Common myeloid progenitor, CD34-positive (primary cell): ENCODE measurements around the gene MYOG.

Experiments
- CTCF ChIA-PET: fragments of 350-600 bp; sonication (Branson Sonifier 250); formaldehyde crosslinking; loops from one replicate; lab custom pipeline; 2021; ENCODE audit warnings: antibody characterized with exemption; lab: Charles Lee
- POLR2A ChIA-PET: fragments of 350-600 bp; sonication (Branson Sonifier 250); formaldehyde crosslinking; loops from one replicate; lab custom pipeline; 2021; ENCODE audit warnings: antibody characterized with exemption; lab: Charles Lee
- DNase-seq, 3 donors: peaks; one replicate each; pipeline versions ENCODE4 v3.0.0 to v3.0.0-alpha.2; 2013
- H3K27ac ChIP-seq, 2 experiments: 1 replicate in 1 of 2; 2 replicates in 1 of 2; pipeline ENCODE4 v1.7.0; 2013; ENCODE audit warnings: inconsistent platforms in 2 of 2, low read length in 2 of 2, mild to moderate bottlenecking in 2 of 2, low read depth in 1 of 2, moderate library complexity in 1 of 2; ENCODE audit not compliant: severe bottlenecking in 2 of 2, insufficient read depth in 1 of 2, poor library complexity in 1 of 2
- H3K27me3 ChIP-seq, 5 experiments: replicated peaks in 2 of 5; 1 replicate in 3 of 5; 2 replicates in 2 of 5; pipeline versions ENCODE4 v1.6.1 to v1.7.0; 2013; ENCODE audit warnings: low read length in 4 of 5, mild to moderate bottlenecking in 2 of 5, moderate library complexity in 2 of 5, inconsistent platforms in 1 of 5; ENCODE audit not compliant: insufficient read depth in 5 of 5, control insufficient read depth in 4 of 5
- H3K36me3 ChIP-seq, 4 experiments: 1 replicate in 2 of 4; 2 replicates in 2 of 4; pipeline versions ENCODE4 v1.6.1 to v1.7.0; 2013; ENCODE audit warnings: low read length in 3 of 4, control low read depth in 1 of 4, mild to moderate bottlenecking in 1 of 4; ENCODE audit not compliant: control insufficient read depth in 4 of 4, insufficient read depth in 4 of 4
- H3K4me1 ChIP-seq, 4 experiments: 1 replicate in 3 of 4; 2 replicates in 1 of 4; pipeline versions ENCODE4 v1.6.1 to v1.7.1; 2013; ENCODE audit warnings: low read length in 3 of 4, mild to moderate bottlenecking in 3 of 4, control low read depth in 1 of 4, inconsistent platforms in 1 of 4, moderate library complexity in 1 of 4; ENCODE audit not compliant: control insufficient read depth in 4 of 4, insufficient read depth in 4 of 4; ENCODE audit errors: control extremely low read depth in 1 of 4
- H3K4me3 ChIP-seq, 7 experiments: 1 replicate in 4 of 7; 2 replicates in 3 of 7; pipeline versions ENCODE4 v1.5.1 to v1.7.0; 2013; ENCODE audit warnings: mild to moderate bottlenecking in 7 of 7, low read length in 6 of 7, moderate library complexity in 6 of 7, inconsistent platforms in 2 of 7, low read depth in 2 of 7, control low read depth in 1 of 7; ENCODE audit not compliant: insufficient read depth in 4 of 7, control insufficient read depth in 1 of 7; ENCODE audit errors: extremely low read depth in 1 of 7
- H3K9me3 ChIP-seq, 5 experiments: 1 replicate in 4 of 5; 2 replicates in 1 of 5; pipeline versions ENCODE4 v1.6.1 to v1.7.1; 2013; ENCODE audit warnings: low read length in 4 of 5, mild to moderate bottlenecking in 2 of 5, inconsistent platforms in 1 of 5, low read depth in 1 of 5, moderate library complexity in 1 of 5; ENCODE audit not compliant: control insufficient read depth in 4 of 5, insufficient read depth in 2 of 5; ENCODE audit errors: control extremely low read depth in 1 of 5
- WGBS: methylation state at CpG from one replicate; pipeline ENCODE4 v1.1.5; 2013; ENCODE audit not compliant: insufficient coverage; 5-methylcytosine and 5-hydroxymethylcytosine counted together

Gene MYOG

GRCh38 chr1:203090421-203091198 is 4.8 kb upstream of the MYOG start:
- Histone ChIP-seq H3K4me3 (no peak overlapping the region), H3K36me3 (no peaks in the 10 kb centered on the region), H3K27me3 (peaks cover 0 to 2% (median 0%) of the 10 kb centered on the region in 5 experiments), H3K9me3 (peaks cover 2 to 14% (median 7%) of the 10 kb centered on the region in 5 experiments), H3K4me1 (no peaks in the 10 kb centered on the region), H3K27ac (no peak overlapping the region)
- ChIA-PET POLR2A (no interaction called here), CTCF (interaction anchor here (0.7 to 1.0 kb wide), 2 partner anchors 19 to 127 kb away, joined by 3 read pairs; no protein-coding TSS in a partner anchor)
- WGBS = 97% methylated on average over 5 of the region's 6 CpGs
- no peak for DNase-seq

GRCh38 chr1:203089651-203090045 is 3.8 kb upstream of the MYOG start:
- H3K27ac ChIP-seq = no peak overlapping the region
- 82% methylated on average over 7 of the region's 7 CpGs for WGBS
- peaks cover 0 to 9% (median 3%) of the 10 kb centered on the region in 5 experiments for H3K9me3 ChIP-seq
- H3K4me1 ChIP-seq = no peaks in the 10 kb centered on the region
- DNase-seq = no peak
- H3K27me3 ChIP-seq = peaks cover 0 to 2% (median 0%) of the 10 kb centered on the region in 5 experiments
- CTCF ChIA-PET = interaction anchor here (1.4 kb wide), 1 partner anchor 38 kb away, joined by 3 read pairs; no protein-coding TSS in a partner anchor
- H3K4me3 ChIP-seq = no peak overlapping the region
- no peaks in the 10 kb centered on the region for H3K36me3 ChIP-seq
- POLR2A ChIA-PET = no interaction called here

- ChIA-PET CTCF (interaction anchor here (0.8 to 1.4 kb wide), 2 partner anchors 38 to 128 kb away, joined by 3 read pairs; no protein-coding TSS in a partner anchor), POLR2A (no interaction called here)
- peaks cover 0 to 4% (median 0%) of the 10 kb centered on the region in 5 experiments for H3K9me3 ChIP-seq
- no peaks in the 10 kb centered on the region for H3K4me1 ChIP-seq
- no peak for DNase-seq
- peaks cover 0 to 2% (median 0%) of the 10 kb centered on the region in 5 experiments for H3K27me3 ChIP-seq
- H3K36me3 ChIP-seq = no peaks in the 10 kb centered on the region
- no peak overlapping the region for H3K27ac ChIP-seq
- WGBS = 84% methylated on average over 6 of the region's 7 CpGs
- no peak overlapping the region for H3K4me3 ChIP-seq
Observed at GRCh38 chr1:203089001-203089650, 3.3 kb upstream of the MYOG start.

GRCh38 chr1:203088441-203088840 is 2.6 kb upstream of the MYOG start:
- 100% methylated on average over 2 of the region's 3 CpGs for WGBS
- POLR2A ChIA-PET = no interaction called here
- CTCF ChIA-PET = interaction anchor here (0.8 kb wide), 1 partner anchor 129 kb away, joined by 3 read pairs; no protein-coding TSS in a partner anchor
- H3K36me3 ChIP-seq = no peaks in the 10 kb centered on the region
- no peak overlapping the region for H3K4me3 ChIP-seq
- no peak for DNase-seq
- H3K9me3 ChIP-seq = peaks cover 0 to 2% (median 0%) of the 10 kb centered on the region in 5 experiments
- no peaks in the 10 kb centered on the region for H3K4me1 ChIP-seq
- H3K27me3 ChIP-seq = peaks cover 0 to 2% (median 0%) of the 10 kb centered on the region in 5 experiments
- no peak overlapping the region for H3K27ac ChIP-seq

GRCh38 chr1:203086992-203087763 is 1.4 kb upstream of the MYOG start:
- WGBS = 91% methylated on average over 10 of the region's 11 CpGs
- H3K27me3 ChIP-seq = peaks cover 0 to 5% (median 0%) of the 10 kb centered on the region in 5 experiments

GRCh38 chr1:203084588-203085527 is 954 bp downstream of the MYOG start:
- Histone ChIP-seq H3K27me3 (peaks cover 0 to 12% (median 0%) of the 10 kb centered on the region in 5 experiments), H3K27ac (no peak overlapping the region), H3K4me3 (no peak overlapping the region), H3K9me3 (no peaks in the 10 kb centered on the region), H3K36me3 (no peaks in the 10 kb centered on the region), H3K4me1 (peaks cover 0 to 7% (median 4%) of the 10 kb centered on the region in 4 experiments)
- peak in 1 of 3 donors; percentile 17 for DNase-seq
- ChIA-PET POLR2A (no interaction called here), CTCF (interaction anchor here (0.7 to 2.7 kb wide), 11 partner anchors 9 to 182 kb away, joined by 3 to 8 read pairs (median 4); no protein-coding TSS in a partner anchor)
- WGBS = 93% methylated on average over 14 of the region's 14 CpGs

More at GRCh38 chr1:203086992-203087763, 1.4 kb upstream of the MYOG start:
- peaks cover 0 to 7% (median 4%) of the 10 kb centered on the region in 4 experiments for H3K4me1 ChIP-seq
- DNase-seq = no peak
- ChIA-PET CTCF (interaction anchor here (1.5 kb wide), 1 partner anchor 12 kb away, joined by 4 read pairs; no protein-coding TSS in a partner anchor), POLR2A (no interaction called here)
- H3K4me3 ChIP-seq = no peak overlapping the region
- H3K27ac ChIP-seq = no peak overlapping the region
- H3K9me3 ChIP-seq = no peaks in the 10 kb centered on the region
- H3K36me3 ChIP-seq = no peaks in the 10 kb centered on the region
